ENCODE data around the gene SEMA5B.

DNA sequence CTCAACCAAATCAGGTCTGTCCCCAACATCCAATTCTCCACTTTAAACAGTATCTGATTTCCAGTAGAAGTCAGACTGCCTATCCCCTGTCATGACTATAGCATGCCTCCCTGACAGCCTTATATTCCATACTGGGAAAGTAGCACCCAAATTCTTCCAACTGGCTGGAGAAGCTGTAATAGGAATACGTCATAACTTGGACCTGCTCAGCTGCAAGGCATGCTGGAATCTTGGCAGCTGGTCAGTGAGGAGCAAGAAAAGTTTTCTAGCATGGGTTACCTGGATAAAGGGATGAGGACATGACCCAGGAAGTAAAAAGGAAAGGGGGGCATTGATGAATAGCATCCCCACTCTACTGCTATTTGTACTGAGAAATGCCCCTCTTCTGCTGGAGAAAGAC lies 8.9 kb downstream of the SEMA5B start:
- no peak for TF ChIP-seq TAF1 (IDR thresholded peaks at IDR 0.05; ENCODE audit: borderline replicate concordance, low read depth, low read length)
- TF ChIP-seq, protein P1, sequence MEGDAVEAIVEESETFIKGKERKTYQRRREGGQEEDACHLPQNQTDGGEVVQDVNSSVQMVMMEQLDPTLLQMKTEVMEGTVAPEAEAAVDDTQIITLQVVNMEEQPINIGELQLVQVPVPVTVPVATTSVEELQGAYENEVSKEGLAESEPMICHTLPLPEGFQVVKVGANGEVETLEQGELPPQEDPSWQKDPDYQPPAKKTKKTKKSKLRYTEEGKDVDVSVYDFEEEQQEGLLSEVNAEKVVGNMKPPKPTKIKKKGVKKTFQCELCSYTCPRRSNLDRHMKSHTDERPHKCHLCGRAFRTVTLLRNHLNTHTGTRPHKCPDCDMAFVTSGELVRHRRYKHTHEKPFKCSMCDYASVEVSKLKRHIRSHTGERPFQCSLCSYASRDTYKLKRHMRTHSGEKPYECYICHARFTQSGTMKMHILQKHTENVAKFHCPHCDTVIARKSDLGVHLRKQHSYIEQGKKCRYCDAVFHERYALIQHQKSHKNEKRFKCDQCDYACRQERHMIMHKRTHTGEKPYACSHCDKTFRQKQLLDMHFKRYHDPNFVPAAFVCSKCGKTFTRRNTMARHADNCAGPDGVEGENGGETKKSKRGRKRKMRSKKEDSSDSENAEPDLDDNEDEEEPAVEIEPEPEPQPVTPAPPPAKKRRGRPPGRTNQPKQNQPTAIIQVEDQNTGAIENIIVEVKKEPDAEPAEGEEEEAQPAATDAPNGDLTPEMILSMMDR (IDR thresholded peaks at IDR 0.05) = no peak
- no peak for TF ChIP-seq EZH2phosphoT487 (IDR thresholded peaks at IDR 0.05; ENCODE audit: borderline replicate concordance, low read depth)
- TF ChIP-seq POLR2AphosphoS5 (IDR thresholded peaks at IDR 0.05; ENCODE audit: low read depth, low read length) = no peak
- TF ChIP-seq NFIC (IDR thresholded peaks at IDR 0.05; ENCODE audit: borderline replicate concordance) = no peak
- no peak for TF ChIP-seq RFX5 (IDR thresholded peaks at IDR 0.05; ENCODE audit: low read length)
